SHP77 (cell line): ENCODE data around the gene OR52N1.

Experiments used
- DNase-seq, 2 experiments: peaks; one replicate each; lab custom pipeline; 2025; lab: John Stamatoyannopoulos, UW

Gene OR52N1

DNA sequence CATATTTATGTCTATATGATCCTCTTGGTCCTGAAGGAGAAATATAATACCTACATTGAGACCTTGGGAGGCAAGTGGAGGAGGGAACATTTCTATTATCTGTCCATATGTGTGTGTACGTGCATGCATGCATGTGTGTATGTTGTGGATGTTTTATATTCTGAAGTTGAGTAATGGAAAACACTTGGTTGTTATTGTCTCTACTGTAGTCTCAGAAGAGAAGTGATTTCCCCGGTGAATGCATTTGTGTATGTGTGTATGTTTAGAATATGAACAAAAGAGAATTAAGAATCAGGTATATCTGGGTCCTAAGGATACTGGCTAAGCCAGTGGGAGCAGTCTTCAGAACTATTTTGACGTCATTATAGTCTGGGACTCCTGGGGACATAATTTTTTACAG lies at the start of gene OR52N1:
TSS of gene OR52N1 (minus strand) at position 101 of the 400 bp plus-strand sequence. CDS start 2,449 bp downstream, outside the sequence.
- no peak for DNase-seq

- DNase-seq: no peak
These were observed 46.6 kb upstream of the OR52N1 start for GRCh38 chr11:5837695-5838094.

DNA sequence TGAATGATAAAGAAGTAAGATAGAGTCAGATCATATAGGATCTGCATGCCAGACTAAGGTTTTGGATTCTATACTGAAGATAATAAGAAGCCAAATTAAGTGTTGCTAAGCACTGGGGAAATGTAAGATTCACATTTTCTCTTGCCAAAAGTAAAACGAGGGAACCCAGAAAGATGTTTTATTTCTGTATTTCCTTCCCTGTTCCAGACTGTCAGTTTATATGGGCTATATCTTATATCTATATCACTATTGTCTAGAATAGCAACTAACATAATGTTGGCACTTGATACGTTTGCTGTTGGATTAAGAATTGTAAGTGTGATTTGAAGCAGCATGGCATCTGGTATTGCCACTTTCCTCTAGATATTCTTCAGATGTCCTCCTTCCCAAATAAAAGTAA lies 42.4 kb upstream of the OR52N1 start:
- DNase-seq: no peak

DNA sequence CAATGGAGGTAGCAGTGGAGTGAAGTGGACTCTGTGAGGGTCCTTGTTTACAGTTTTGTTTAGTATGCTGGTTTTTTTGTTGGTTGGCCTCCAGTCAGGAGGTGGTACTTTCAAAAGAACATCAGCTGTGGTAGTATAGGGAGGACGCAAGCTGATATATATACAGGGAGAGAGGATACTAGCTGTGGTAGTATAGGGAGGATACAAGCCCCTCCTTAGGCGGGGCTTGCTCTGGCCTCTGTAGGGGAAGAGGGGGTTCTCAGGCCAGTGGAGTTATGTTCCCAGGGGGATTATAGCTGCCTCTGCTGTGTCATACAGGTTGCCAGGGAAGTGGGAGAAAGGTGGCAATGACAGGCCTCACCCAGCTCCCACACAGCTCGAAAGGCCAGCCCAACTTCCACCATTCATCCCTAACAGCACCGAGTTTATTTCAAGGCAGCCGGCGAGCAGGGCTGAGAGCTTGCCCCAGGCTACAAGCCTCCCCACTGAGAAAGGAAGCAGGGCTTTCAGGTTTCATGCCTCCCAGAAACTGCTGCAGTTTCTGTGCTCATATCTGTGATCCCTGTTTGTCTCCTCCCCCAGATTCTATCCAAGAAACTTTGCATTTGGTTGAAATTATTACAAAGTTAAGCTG lies 40.2 kb upstream of the OR52N1 start:
- DNase-seq: no peak

- no peak for DNase-seq
These were observed 27.3 kb upstream of the OR52N1 start for GRCh38 chr11:5818245-5818886.

DNA sequence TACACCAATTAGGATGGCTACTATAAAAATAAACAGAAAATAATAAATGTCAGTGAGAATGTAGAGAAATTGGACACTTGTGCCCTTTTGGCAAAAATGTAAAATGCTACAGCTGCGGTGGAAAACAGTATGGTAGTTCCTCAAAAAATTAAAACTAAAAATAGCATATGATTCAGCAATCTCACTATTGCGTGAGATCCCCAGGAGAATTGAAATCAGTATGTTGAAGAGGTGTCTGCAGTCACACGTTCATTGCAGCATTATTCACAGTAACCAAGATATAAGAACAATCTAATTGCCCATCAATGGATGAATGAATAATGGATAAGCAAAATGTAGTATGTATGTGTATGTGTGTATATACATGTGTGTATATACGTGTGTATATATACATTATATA lies 24.5 kb upstream of the OR52N1 start:
- no peak for DNase-seq

GRCh38 chr11:5809905-5810795 lies 19.1 kb upstream of the OR52N1 start:
- DNase-seq: no peak

GRCh38 chr11:5809122-5809519 lies 18.1 kb upstream of the OR52N1 start:
- DNase-seq: no peak

GRCh38 chr11:5808500-5809121 lies 17.5 kb upstream of the OR52N1 start, which contains the start of gene OR52N2:
Gene OR52N2 (plus strand): TSS chr11:5808924. CDS start chr11:5820336, 11,412 bp downstream.
- peak; percentile 7 to 52 for DNase-seq

DNA sequence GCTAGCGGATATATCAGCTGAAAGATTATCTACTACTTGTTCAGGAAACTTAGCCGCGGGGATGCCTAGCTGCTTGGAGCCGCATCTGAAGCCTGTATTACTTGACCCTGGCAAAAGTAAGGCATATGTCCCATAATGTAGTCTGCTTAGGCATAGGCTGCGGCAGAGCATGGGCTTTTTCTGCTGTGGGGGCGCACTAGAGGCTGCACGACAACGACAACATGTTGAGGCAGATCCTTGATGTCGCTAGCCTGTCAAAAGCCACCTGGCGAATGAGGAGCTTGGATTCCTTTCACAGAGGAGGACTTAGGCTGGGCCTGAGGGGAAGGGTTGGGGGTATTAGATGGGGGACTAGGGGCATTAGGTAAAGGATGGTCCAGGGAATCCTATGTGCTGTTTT lies 16.5 kb upstream of the OR52N1 start:
- DNase-seq: no peak

GRCh38 chr11:5803982-5804381 lies 12.9 kb upstream of the OR52N1 start:
- no peak for DNase-seq

DNA sequence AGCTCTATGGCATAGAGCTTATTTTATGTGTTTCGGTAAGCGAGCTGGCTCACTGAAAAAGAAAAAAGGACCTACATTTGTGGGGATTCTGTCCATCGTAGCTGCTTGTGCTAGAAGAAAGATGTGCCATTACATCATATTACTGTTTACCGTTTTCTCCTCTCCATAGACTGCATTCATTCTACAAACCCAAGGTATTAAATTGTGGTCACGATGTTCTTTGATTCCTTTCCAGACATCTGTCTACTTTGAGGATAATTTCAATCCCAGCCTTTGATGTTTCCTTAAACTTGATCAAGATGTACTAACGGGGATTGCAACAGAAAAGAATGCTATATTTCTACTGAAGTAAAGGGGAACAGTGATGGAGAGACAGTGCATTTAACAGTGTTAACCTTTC lies 5.5 kb upstream of the OR52N1 start:
- no peak for DNase-seq

- DNase-seq: no peak
These were observed 7.8 kb downstream of the OR52N1 start, which contains the start of gene OR52N5 for GRCh38 chr11:5783255-5783654. Gene OR52N5 (minus strand): TSS chr11:5783355. CDS start chr11:5778634, 4,721 bp downstream.

GRCh38 chr11:5767056-5767455 lies 24.0 kb downstream of the OR52N1 start:
- no peak for DNase-seq

- DNase-seq: no peak
These were observed 37.1 kb downstream of the OR52N1 start, which contains the start of gene OR52N4 for GRCh38 chr11:5753943-5754342. Gene OR52N4 (plus strand): TSS chr11:5754243. CDS start chr11:5754741, 498 bp downstream.

DNA sequence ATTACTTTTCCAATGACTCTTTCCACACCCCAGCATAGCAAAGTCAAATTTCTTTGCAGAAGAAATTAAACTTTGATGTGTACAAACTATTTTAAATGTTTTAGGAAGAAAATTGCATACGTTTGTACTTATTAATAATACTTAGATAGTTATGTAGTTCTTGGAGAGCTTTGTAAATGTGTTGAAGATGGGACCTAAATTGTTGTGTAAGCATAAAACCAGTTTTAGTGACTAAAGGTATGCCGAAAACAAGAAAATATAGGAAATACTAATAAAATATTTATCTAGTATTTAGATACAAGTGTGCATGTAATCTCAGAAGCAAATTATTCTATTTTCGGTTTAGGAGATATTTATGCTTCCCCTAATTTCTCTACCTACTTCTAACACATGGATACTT lies 41.2 kb downstream of the OR52N1 start:
- no peak for DNase-seq

DNA sequence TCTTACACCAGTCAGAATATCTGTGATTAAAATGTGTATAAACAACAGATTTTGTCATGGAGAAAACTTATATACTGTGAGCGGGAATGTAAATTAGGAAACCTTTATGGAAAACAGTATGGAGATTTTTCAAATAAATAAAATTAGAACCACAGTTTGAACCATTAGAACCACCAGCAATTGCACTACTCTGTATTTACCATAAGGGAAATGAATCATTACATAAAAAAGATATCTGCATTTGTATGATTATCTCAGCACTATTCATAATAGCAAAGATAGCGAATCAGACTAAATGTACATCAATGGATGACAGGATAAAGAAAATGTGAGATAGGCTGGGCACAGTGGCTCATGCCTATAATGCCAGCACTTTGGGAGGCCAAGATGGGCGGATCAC lies 44.5 kb downstream of the OR52N1 start:
- no peak for DNase-seq

DNA sequence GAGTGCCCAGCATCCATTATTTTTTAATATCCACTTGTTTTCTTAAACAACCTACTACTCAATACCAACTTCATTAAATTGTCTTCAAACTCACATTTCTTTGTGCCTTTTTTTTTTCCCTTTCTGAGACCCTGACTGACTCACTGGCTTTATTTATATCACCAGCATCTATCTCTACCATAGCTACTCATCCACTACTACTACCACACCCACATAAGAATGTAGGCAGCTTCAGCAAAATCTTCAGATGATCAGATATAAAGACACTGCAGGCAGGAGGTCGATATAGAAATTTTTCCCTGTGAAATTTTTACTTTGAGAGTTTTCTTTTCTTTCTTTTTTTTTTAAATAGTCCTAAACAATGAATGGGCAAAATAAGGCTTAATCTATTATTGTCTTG lies 52.6 kb downstream of the OR52N1 start:
- DNase-seq: no peak

- no peak for DNase-seq
These were observed 53.2 kb downstream of the OR52N1 start for GRCh38 chr11:5737670-5738392.

- no peak for DNase-seq
These were observed 54.0 kb downstream of the OR52N1 start for GRCh38 chr11:5737091-5737490.
